Measurements from ENCODE around the gene SIRT7.

DNA sequence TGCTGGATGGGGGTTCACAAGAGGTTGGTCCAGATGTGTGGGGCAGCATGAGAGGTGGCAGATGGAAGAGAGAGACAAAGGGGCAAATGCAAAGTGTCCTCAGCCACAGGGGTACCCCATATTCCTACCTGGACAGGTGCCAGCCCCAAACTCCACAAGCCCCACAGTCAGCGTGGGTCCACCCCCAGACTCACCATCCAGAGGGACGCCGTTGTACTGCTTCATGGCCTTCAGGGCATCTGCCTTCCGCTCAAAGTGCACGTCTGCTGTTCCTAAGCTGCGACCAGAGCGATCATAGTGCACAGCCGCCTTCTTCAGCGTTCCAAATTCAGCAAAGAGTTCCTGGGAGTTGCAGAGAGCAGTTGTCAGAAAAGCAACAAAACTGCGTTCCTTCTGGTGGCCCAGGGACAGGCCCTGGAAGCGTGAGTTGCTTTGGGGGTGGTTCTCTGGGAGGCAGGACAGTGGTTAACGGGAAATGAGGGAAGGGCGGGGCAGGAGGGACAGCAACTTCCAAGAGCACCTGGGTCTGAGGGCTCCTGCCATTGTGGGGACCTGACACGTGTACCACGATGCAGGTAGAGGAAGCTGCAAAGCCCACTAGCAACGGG lies 28.9 kb downstream of the SIRT7 start:
- TF ChIP-seq POLR2A (IDR thresholded peaks at IDR 0.05) = no peak
- TF ChIP-seq, protein P1, sequence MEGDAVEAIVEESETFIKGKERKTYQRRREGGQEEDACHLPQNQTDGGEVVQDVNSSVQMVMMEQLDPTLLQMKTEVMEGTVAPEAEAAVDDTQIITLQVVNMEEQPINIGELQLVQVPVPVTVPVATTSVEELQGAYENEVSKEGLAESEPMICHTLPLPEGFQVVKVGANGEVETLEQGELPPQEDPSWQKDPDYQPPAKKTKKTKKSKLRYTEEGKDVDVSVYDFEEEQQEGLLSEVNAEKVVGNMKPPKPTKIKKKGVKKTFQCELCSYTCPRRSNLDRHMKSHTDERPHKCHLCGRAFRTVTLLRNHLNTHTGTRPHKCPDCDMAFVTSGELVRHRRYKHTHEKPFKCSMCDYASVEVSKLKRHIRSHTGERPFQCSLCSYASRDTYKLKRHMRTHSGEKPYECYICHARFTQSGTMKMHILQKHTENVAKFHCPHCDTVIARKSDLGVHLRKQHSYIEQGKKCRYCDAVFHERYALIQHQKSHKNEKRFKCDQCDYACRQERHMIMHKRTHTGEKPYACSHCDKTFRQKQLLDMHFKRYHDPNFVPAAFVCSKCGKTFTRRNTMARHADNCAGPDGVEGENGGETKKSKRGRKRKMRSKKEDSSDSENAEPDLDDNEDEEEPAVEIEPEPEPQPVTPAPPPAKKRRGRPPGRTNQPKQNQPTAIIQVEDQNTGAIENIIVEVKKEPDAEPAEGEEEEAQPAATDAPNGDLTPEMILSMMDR (IDR thresholded peaks at IDR 0.05) = no peak

Data from ovary (tissue), 3 donors.